Kidney epithelial cell (primary cell): ENCODE data around the gene CDC5L. TPM values are rescaled to one million over a fixed set of nuclear protein-coding genes. Genes with fewer than 3 reads are reported as not detected.

Experiments
- DNase-seq: peaks from one replicate; pipeline ENCODE4 v3.0.0-alpha.2; 2010; ENCODE audit warnings: low read depth
- H3K27me3 ChIP-seq: 2 replicates; pipeline ENCODE4 v1.6.0; 2011; ENCODE audit warnings: low read length; ENCODE audit not compliant: control insufficient read depth, insufficient read depth
- H3K36me3 ChIP-seq: 2 replicates; pipeline ENCODE4 v1.5.1; 2011; ENCODE audit warnings: low read length; ENCODE audit not compliant: control insufficient read depth, insufficient read depth
- H3K4me3 ChIP-seq: 2 replicates; pipeline ENCODE4 v1.5.1; 2011; ENCODE audit warnings: low read depth, mild to moderate bottlenecking, control low read depth, low read length
- total RNA-seq: library from RNA; depleted of rRNA; stranded (reverse); fragments of >200 nt; gene quantifications from 2 replicates; pipeline ENCODE4 v1.2.3, GENCODE V29; 2015
- TF ChIP-seq, protein P1 (sequence below): IDR thresholded peaks from 2 replicates; pipeline ENCODE4 v1.5.1; 2011; ENCODE audit warnings: mild to moderate bottlenecking, moderate library complexity, low read length, control low read depth, inconsistent platforms; ENCODE audit not compliant: insufficient read depth, poor library complexity, severe bottlenecking

The CDC5L gene
- total RNA-seq, 1 donor from 2014 or later, result 24.9 TPM

GRCh38 chr6:44381739-44382138 lies 5.8 kb upstream of the CDC5L start:
- DNase-seq, result no peak
- Histone ChIP-seq H3K36me3 (no peaks in the 10 kb centered on the region), H3K4me3 (no peak overlapping the region), H3K27me3 (no peaks in the 10 kb centered on the region)
- TF ChIP-seq, protein P1, sequence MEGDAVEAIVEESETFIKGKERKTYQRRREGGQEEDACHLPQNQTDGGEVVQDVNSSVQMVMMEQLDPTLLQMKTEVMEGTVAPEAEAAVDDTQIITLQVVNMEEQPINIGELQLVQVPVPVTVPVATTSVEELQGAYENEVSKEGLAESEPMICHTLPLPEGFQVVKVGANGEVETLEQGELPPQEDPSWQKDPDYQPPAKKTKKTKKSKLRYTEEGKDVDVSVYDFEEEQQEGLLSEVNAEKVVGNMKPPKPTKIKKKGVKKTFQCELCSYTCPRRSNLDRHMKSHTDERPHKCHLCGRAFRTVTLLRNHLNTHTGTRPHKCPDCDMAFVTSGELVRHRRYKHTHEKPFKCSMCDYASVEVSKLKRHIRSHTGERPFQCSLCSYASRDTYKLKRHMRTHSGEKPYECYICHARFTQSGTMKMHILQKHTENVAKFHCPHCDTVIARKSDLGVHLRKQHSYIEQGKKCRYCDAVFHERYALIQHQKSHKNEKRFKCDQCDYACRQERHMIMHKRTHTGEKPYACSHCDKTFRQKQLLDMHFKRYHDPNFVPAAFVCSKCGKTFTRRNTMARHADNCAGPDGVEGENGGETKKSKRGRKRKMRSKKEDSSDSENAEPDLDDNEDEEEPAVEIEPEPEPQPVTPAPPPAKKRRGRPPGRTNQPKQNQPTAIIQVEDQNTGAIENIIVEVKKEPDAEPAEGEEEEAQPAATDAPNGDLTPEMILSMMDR, result no peak

- Histone ChIP-seq H3K4me3 (peak overlapping the region; percentile 59), H3K27me3 (no peaks in the 10 kb centered on the region), H3K36me3 (no peaks in the 10 kb centered on the region)
- DNase-seq, result no peak
- TF ChIP-seq, protein P1, result no peak
Measured at GRCh38 chr6:44386364-44386928, 1.1 kb upstream of the CDC5L start.

DNA sequence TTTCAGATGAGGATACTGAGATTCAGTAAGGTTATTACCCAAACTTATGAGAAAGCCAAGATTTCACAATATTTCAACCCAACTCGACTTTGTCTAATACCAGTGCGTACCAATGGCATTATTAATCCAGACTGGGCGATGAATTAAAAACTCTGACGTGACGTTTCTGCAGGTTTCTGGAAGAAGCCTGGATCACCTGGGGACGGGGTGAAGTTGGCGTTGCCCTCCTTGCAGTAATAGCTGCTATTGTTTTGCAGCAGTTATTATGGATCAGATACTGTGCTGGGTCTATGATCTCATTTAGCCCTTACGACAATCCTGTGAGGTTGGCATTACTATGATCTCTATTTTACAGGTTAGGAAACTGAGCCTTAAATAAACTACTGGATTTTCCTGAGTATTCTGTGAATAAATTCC lies 569 bp upstream of the CDC5L start:
- Histone ChIP-seq H3K4me3 (peak overlapping the region; percentile 59), H3K27me3 (no peaks in the 10 kb centered on the region), H3K36me3 (no peaks in the 10 kb centered on the region)
- TF ChIP-seq, protein P1, result no peak
- peak; percentile 2 for DNase-seq

- Histone ChIP-seq H3K36me3 (no peaks in the 10 kb centered on the region), H3K27me3 (no peaks in the 10 kb centered on the region), H3K4me3 (peak overlapping the region; percentile 59)
- TF ChIP-seq, protein P1, result no peak
- no peak for DNase-seq
Measured at GRCh38 chr6:44388135-44388487, 605 bp downstream of the CDC5L start.

DNA sequence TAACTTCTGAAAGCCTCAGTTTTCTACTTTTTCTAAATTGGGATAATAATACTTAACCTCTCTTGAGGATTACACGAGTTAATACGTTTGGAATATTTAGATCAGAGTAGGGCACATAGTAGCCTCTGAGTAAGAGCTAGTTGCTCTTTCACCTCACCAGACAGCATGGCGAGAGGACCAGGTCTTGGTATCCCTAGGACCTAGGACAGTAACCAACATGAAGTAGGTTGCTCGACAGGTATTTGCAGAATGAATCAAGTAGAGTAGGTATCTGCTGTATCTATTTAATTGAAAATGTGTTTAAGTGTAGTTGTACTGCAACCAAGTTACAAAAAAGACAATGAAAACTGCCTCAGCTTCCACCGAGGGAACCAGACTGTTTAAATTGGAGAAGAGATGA lies 1.4 kb downstream of the CDC5L start:
- Histone ChIP-seq H3K4me3 (peak overlapping the region; percentile 59), H3K27me3 (no peaks in the 10 kb centered on the region), H3K36me3 (no peaks in the 10 kb centered on the region)
- no peak for DNase-seq
- TF ChIP-seq, protein P1, result no peak

DNA sequence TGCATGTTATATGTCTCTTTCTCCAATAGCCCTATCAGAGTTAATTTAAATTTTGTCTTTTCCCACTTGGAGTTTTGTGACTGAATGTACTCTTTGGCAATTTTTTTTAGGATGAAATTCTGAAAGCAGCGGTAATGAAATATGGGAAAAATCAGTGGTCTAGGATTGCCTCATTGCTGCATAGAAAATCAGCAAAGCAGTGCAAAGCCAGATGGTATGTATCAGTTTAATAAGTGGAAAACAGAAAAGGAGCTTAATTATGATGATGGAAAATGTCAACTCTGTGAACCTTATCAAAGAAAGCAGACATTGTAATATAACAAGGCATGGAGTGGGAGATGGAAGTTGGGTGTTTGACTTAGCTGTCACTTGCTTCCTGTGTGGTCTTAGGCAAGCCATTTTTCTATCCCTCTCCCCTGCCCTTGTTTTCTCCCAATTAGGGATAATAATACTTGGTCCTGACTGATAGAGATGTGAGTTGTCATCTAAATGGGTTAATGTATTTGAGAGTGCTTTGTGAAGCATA lies 2.7 kb downstream of the CDC5L start:
- TF ChIP-seq, protein P1, result no peak
- DNase-seq, result no peak
- Histone ChIP-seq H3K27me3 (no peaks in the 10 kb centered on the region), H3K36me3 (no peaks in the 10 kb centered on the region), H3K4me3 (no peak overlapping the region)
